ENCODE data around the gene AKR1C2.
"Not testable (repeated sequence)": the region's sequence is repeated elsewhere in the genome, so short reads cannot be mapped to it uniquely, and the experiment has no call there.

Gene AKR1C2

DNA sequence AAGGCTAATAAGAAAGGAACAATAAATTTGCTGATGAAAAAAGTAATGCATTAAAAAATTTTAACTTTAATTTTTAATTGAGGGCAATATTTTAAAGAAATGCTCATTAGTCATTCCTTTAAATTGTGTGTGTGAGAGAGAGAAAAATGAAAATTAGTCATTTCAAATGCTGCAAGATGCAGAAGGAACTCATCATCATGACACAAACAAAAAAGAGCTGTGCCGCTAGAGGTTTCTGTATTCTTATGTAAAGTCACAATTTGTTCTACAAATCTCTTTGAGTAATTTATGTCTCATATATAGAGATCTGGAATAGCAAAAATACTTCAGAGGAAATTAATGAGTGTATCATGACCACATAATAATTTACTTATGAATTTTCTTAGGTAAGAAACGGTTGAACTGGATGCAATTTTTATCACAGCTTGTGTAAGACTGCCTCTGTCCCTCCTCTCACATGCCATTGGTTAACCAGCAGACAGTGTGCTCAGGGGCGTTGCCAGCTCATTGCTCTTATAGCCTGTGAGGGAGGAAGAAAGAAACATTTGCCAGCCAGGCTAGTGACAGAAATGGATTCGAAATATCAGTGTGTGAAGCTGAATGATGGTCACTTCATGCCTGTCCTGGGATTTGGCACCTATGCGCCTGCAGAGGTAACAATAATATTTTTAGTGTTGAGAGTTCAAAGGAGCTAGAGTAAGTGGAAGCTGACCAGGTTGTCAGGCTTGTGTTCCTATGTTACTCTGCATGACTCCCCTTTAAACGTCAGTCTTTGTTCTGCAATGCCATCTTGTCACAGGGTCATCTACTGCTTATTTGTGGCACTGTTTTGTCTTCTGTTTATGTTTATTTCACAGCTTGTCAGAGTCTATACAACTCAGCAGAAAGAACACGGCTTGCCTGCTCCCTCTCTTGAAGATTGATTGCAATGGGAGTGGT lies 40.5 kb downstream of the AKR1C2 start, which contains the start of gene AKR1C1:
Gene AKR1C1 (plus strand): TSS at position 540 of the 939 bp plus-strand sequence. CDS start 30 bp downstream, at position 570.
- not testable (repeated sequence) for H3K27me3 ChIP-seq; H3K27ac ChIP-seq; H3K9me3 ChIP-seq; H3K4me3 ChIP-seq (ENCODE audit: low read depth in 1 of 2, low read length in 1 of 2); H3K36me3 ChIP-seq
- H3K4me1 ChIP-seq (ENCODE audit: control insufficient read depth in 1 of 2, insufficient read depth in 1 of 2, low read depth in 1 of 2, low read length in 1 of 2), result peaks cover 0 to 11% of the 10 kb centered on the region in 2 experiments

DNA sequence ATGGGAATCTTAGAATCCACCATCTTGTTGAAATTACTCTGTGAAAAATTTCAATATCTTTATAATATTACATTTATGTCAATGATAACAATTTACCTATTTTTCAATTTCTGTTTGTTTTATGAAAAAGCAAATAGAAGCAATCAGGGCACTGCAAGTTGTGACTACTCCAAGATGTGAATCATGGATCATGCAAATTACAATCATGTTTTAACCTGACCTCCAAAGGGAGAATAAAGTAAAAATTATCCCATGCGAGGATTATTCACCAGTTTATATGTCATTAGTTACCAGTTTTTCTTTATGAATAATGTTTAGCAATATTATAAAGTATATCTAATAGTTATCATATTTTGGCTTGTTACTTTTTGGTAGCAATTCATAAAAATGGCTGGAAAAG lies 41.3 kb downstream of the AKR1C2 start:
- H3K4me1 ChIP-seq (ENCODE audit: control insufficient read depth in 1 of 2, insufficient read depth in 1 of 2, low read depth in 1 of 2, low read length in 1 of 2), result peaks cover 0 to 11% of the 10 kb centered on the region in 2 experiments
- not testable (repeated sequence) for H3K36me3 ChIP-seq; H3K27ac ChIP-seq; H3K27me3 ChIP-seq; H3K4me3 ChIP-seq (ENCODE audit: low read depth in 1 of 2, low read length in 1 of 2); H3K9me3 ChIP-seq

DNA sequence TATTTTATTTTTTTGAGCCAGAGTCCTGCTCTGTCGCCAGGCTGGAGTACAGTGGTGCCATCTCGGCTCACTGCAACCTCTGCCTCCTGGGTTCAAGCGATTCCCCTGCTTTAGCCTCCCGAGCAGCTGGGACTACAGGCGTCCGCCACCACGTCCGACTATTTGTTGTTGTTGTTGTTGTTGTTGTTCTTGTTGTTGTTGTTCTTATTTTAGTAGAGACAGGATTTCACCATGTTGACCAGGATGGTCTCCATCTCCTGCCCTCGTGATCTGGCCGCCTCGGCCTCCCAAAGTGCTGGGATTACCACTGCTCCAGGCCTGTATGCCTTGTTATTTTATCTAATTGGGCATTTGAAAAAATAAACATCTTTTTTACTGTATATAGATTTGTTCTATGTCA lies 42.1 kb downstream of the AKR1C2 start:
- H3K4me1 ChIP-seq (ENCODE audit: control insufficient read depth in 1 of 2, insufficient read depth in 1 of 2, low read depth in 1 of 2, low read length in 1 of 2); H3K36me3 ChIP-seq; H3K27ac ChIP-seq; H3K4me3 ChIP-seq (ENCODE audit: low read depth in 1 of 2, low read length in 1 of 2); H3K27me3 ChIP-seq; H3K9me3 ChIP-seq: not testable (repeated sequence)

DNA sequence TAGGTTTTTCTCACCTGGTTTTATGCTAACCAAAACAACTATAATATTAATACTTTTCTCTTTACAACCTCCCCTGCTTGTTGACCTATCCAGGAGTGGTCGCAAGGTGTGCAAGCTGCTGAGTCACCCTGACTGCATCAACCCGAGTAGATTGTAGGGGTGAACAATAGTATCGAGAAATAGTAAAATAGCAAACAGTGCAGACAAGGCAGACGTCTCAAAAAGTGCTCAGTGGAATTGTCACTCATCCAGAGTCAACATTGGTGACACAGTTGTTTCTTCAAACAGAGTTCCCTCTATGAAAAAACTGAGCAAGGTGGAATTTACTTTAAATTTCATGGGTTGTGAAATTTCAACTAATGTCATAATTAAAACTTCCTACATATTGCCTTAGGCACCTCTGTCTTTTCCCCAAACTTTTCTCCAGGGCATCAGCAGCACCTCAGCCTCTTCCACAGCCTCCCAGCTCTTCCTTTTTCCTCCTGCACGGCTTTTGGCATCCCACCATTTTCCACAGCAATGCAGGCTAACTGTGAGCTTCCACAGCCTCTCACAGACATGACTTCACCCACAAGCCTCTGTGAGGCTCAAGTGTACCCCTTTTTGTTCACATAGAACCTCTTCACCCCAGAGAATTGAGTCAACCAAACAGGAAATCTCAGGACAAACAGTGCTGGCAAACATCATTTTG lies 46.6 kb downstream of the AKR1C2 start:
- H3K27ac ChIP-seq; H3K27me3 ChIP-seq; H3K36me3 ChIP-seq; H3K4me1 ChIP-seq (ENCODE audit: control insufficient read depth in 1 of 2, insufficient read depth in 1 of 2, low read depth in 1 of 2, low read length in 1 of 2); H3K9me3 ChIP-seq; H3K4me3 ChIP-seq (ENCODE audit: low read depth in 1 of 2, low read length in 1 of 2): not testable (repeated sequence)

- H3K27me3 ChIP-seq; H3K27ac ChIP-seq; H3K4me3 ChIP-seq (ENCODE audit: low read depth in 1 of 2, low read length in 1 of 2); H3K4me1 ChIP-seq (ENCODE audit: control insufficient read depth in 1 of 2, insufficient read depth in 1 of 2, low read depth in 1 of 2, low read length in 1 of 2); H3K36me3 ChIP-seq; H3K9me3 ChIP-seq: not testable (repeated sequence)
These were observed 47.6 kb downstream of the AKR1C2 start for GRCh38 chr10:4956088-4956487.

DNA sequence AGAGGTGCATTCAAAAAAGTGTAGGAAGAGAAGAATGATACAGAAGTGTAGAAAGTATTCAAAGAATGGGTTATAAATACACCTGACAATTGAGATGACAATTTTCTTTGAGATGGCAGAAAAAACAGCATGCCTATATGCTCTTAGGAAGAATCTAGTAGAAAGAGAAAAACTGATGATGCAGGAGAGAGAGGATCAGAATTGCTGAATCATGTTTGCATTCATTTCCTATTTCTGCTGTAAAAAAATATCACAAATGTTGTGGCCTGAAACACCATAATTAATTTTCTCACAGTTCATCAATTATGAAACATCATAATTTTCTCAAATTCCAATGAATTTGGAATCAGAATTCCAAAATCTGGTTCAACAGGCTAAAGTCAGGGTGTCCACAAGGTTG lies 50.3 kb downstream of the AKR1C2 start:
- Histone ChIP-seq H3K4me3 (ENCODE audit: low read depth in 1 of 2, low read length in 1 of 2) (no peak overlapping the region), H3K36me3 (no peaks in the 10 kb centered on the region), H3K27ac (no peak overlapping the region), H3K9me3 (no peaks in the 10 kb centered on the region), H3K27me3 (no peaks in the 10 kb centered on the region), H3K4me1 (ENCODE audit: control insufficient read depth in 1 of 2, insufficient read depth in 1 of 2, low read depth in 1 of 2, low read length in 1 of 2) (no peaks in the 10 kb centered on the region)
- TF ChIP-seq, protein P1, sequence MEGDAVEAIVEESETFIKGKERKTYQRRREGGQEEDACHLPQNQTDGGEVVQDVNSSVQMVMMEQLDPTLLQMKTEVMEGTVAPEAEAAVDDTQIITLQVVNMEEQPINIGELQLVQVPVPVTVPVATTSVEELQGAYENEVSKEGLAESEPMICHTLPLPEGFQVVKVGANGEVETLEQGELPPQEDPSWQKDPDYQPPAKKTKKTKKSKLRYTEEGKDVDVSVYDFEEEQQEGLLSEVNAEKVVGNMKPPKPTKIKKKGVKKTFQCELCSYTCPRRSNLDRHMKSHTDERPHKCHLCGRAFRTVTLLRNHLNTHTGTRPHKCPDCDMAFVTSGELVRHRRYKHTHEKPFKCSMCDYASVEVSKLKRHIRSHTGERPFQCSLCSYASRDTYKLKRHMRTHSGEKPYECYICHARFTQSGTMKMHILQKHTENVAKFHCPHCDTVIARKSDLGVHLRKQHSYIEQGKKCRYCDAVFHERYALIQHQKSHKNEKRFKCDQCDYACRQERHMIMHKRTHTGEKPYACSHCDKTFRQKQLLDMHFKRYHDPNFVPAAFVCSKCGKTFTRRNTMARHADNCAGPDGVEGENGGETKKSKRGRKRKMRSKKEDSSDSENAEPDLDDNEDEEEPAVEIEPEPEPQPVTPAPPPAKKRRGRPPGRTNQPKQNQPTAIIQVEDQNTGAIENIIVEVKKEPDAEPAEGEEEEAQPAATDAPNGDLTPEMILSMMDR (IDR thresholded peaks at IDR 0.05), result no peak

DNA sequence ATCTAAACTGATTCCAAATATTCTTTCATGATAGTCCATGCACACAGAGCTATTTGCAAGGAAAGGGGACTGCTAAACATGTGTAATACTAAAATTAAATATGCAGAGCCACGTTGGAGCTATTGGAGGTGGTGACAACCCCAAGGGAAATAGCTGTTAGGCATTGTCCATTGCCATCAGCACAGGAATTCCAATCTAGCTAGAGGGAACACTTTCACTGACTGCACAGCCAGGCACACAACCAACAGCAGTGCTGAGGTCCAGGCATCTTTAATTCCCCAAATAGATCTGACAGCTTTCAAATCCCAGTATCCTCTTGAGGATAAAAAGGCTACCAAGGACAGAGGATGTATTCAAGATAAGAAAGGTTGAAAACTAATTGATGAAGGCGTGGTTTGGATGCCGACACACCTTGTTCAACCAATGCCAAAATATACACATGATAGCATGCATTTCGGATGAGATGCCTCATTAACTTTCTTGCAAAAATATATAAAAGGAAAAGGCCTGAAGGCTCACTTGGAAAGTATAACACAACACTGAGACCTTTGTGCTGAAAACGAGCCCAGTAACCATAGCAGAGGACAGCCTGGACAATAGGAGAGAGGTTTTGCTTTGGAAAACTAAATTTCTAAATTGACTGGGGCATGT lies 52.0 kb downstream of the AKR1C2 start:
- not testable (repeated sequence) for H3K4me1 ChIP-seq (ENCODE audit: control insufficient read depth in 1 of 2, insufficient read depth in 1 of 2, low read depth in 1 of 2, low read length in 1 of 2); H3K36me3 ChIP-seq; H3K27ac ChIP-seq; H3K4me3 ChIP-seq (ENCODE audit: low read depth in 1 of 2, low read length in 1 of 2); H3K9me3 ChIP-seq; H3K27me3 ChIP-seq

GRCh38 chr10:4947635-4948596 lies 55.7 kb downstream of the AKR1C2 start:
- H3K27ac ChIP-seq, result no peak overlapping the region

More at GRCh38 chr10:4947635-4948596, 55.7 kb downstream of the AKR1C2 start:
- TF ChIP-seq, protein P1 (IDR thresholded peaks at IDR 0.05), result no peak
- no peaks in the 10 kb centered on the region for H3K36me3 ChIP-seq
- no peaks in the 10 kb centered on the region for H3K9me3 ChIP-seq
- no peak overlapping the region for H3K4me3 ChIP-seq (ENCODE audit: low read depth in 1 of 2, low read length in 1 of 2)
- no peaks in the 10 kb centered on the region for H3K4me1 ChIP-seq (ENCODE audit: control insufficient read depth in 1 of 2, insufficient read depth in 1 of 2, low read depth in 1 of 2, low read length in 1 of 2)
- H3K27me3 ChIP-seq, result no peaks in the 10 kb centered on the region

Data from neutrophil (primary cell).